HL-60 (cell line): Measurements from ENCODE around the gene GINS2.

Experiments
- DNase-seq, 2 experiments: peaks; one replicate each; pipeline ENCODE4 v3.0.0-alpha.2; 2010 to 2020; ENCODE audit warnings: low read depth in 1 of 2, low spot score in 1 of 2
- H3K27ac ChIP-seq: fragments of 250-450 bp; sonication (Bioruptor Pico); replicated peaks from 2 replicates; pipeline ENCODE4 v1.5.1; 2020; ENCODE audit warnings: mild to moderate bottlenecking, moderate library complexity
- H3K27me3 ChIP-seq: fragments of 250-450 bp; sonication (Bioruptor Pico); 2 replicates; pipeline ENCODE4 v1.5.1; 2021; ENCODE audit warnings: mild to moderate bottlenecking, moderate library complexity; ENCODE audit not compliant: insufficient read depth, poor library complexity, severe bottlenecking
- H3K4me3 ChIP-seq: replicated peaks from 2 replicates; pipeline ENCODE4 v1.5.1; 2011; ENCODE audit warnings: mild to moderate bottlenecking, control low read depth, low read length; ENCODE audit not compliant: insufficient read depth
- GABPA ChIP-seq: IDR thresholded peaks from 2 replicates; pipeline ENCODE4 v1.6.1; 2012; ENCODE audit warnings: low read depth
- POLR2AphosphoS5 ChIP-seq: IDR thresholded peaks from 2 replicates; pipeline ENCODE4 v1.6.1; 2012; ENCODE audit warnings: low read depth
- REST ChIP-seq: IDR thresholded peaks from 2 replicates; pipeline ENCODE4 v1.6.1; 2012; ENCODE audit warnings: low read depth; ENCODE audit not compliant: insufficient replicate concordance
- SPI1 ChIP-seq: IDR thresholded peaks from 2 replicates; pipeline ENCODE4 v1.6.1; 2012; ENCODE audit warnings: low read depth, mild to moderate bottlenecking, borderline replicate concordance
- TF ChIP-seq, protein P1 (sequence below): IDR thresholded peaks from one replicate; pipeline ENCODE4 v1.5.1; 2011; ENCODE audit warnings: low read length, control low read depth, inconsistent platforms; ENCODE audit not compliant: insufficient read depth

GINS2 gene

GRCh38 chr16:85717393-85718152 is 28.8 kb upstream of the GINS2 start:
- peak in 1 of 2 experiments; percentile 46 for DNase-seq
- no peak for TF ChIP-seq POLR2AphosphoS5
- TF ChIP-seq SPI1: no peak
- no peak for TF ChIP-seq GABPA
- TF ChIP-seq, protein P1, sequence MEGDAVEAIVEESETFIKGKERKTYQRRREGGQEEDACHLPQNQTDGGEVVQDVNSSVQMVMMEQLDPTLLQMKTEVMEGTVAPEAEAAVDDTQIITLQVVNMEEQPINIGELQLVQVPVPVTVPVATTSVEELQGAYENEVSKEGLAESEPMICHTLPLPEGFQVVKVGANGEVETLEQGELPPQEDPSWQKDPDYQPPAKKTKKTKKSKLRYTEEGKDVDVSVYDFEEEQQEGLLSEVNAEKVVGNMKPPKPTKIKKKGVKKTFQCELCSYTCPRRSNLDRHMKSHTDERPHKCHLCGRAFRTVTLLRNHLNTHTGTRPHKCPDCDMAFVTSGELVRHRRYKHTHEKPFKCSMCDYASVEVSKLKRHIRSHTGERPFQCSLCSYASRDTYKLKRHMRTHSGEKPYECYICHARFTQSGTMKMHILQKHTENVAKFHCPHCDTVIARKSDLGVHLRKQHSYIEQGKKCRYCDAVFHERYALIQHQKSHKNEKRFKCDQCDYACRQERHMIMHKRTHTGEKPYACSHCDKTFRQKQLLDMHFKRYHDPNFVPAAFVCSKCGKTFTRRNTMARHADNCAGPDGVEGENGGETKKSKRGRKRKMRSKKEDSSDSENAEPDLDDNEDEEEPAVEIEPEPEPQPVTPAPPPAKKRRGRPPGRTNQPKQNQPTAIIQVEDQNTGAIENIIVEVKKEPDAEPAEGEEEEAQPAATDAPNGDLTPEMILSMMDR: no peak
- no peak for TF ChIP-seq REST
- no peaks in the 10 kb centered on the region for H3K27me3 ChIP-seq
- no peak overlapping the region for H3K27ac ChIP-seq
- no peak overlapping the region for H3K4me3 ChIP-seq

DNA sequence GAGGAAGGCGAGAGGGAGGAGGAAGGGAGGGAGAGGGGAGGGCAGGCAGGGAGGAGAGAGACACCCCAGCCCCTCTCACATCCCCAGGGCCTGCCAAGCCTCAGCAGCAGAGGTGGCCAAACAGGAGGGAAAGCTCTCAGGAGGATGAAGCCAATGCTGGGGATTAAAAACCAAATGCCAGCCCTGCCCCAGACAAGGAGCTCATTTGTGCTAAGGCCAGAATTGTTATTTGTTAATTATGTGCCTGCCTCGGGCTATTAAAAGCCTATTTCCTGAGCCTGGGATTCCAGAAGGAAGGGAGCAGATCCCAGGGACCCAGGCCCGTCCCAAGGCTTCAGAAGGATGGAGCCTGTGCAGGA is 27.9 kb upstream of the GINS2 start:
- H3K27ac ChIP-seq: no peak overlapping the region
- no peak for DNase-seq
- no peaks in the 10 kb centered on the region for H3K27me3 ChIP-seq

More for the DNA sequence above, 27.9 kb upstream of the GINS2 start:
- H3K4me3 ChIP-seq: no peak overlapping the region
- TF ChIP-seq, protein P1: no peak
- TF ChIP-seq SPI1: no peak
- no peak for TF ChIP-seq GABPA
- TF ChIP-seq POLR2AphosphoS5: no peak
- no peak for TF ChIP-seq REST
